ENCODE data around the gene ASCC3. TPM values are rescaled to one million over a fixed set of nuclear protein-coding genes. Genes with fewer than 3 reads are reported as not detected.

The ASCC3 gene
- total RNA-seq, 1 experiment from 2014 or later = 40.5 TPM

DNA sequence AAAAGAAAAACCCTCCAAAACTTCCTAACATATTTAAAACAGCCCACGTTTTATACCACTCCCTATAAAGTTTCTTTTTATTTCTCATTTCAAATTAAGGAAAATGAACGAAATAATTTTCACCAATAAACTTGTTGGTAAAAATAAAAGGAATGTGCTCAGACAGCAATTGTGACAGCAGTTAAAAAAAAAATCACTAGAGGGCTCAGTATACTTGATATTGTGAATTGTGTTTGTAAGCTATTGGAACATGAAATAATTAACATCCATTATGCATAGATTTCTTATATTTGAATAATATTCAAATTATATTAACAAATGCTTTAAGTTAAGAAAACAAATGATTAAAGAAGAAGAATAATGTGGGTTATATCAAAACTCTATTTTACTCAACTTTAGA lies 105.5 kb downstream of the ASCC3 start:
- no peaks in the 10 kb centered on the region; the same call in 1 of the 2 replicates for H3K79me2 ChIP-seq (ENCODE audit: insufficient read depth, low read length)
- H4K20me1 ChIP-seq (ENCODE audit: insufficient read depth) = no peaks in the 10 kb centered on the region
- BruUV-seq (replicated peaks) = no TSS peak
- no peak overlapping the region for H3K4me2 ChIP-seq (ENCODE audit: low read length)
- no peak for TF ChIP-seq CEBPB (IDR thresholded peaks at IDR 0.05; ENCODE audit: low read depth)
- no peak for TF ChIP-seq REST (IDR thresholded peaks at IDR 0.05; ENCODE audit: low read depth)
- TF ChIP-seq YY1 (IDR thresholded peaks at IDR 0.05; ENCODE audit: extremely low read depth, insufficient replicate concordance, low read depth, low read length) = no peak
- TF ChIP-seq RAD21 (IDR thresholded peaks at IDR 0.05; ENCODE audit: low read depth) = peak; percentile 39; the same call in 1 of the 2 replicates
- TF ChIP-seq CBX3 (IDR thresholded peaks at IDR 0.05; ENCODE audit: low read depth) = no peak
- no peak for TF ChIP-seq EZH2phosphoT487 (IDR thresholded peaks at IDR 0.05; ENCODE audit: borderline replicate concordance)
- peak in 1 of 3 experiments; percentile 10; a peak in 1 of 6 replicates for TF ChIP-seq CTCF (IDR thresholded peaks at IDR 0.05 in 2 of 3, conservative IDR thresholded peaks at IDR 0.05 in 1 of 3; ENCODE audit: borderline replicate concordance in 1 of 3, insufficient read depth in 1 of 3, low read depth in 2 of 3, low read length in 2 of 3)
- H3K27ac ChIP-seq (ENCODE audit: low read depth, low read length) = no peak overlapping the region
- ChIA-PET POLR2A (no interaction called here), RAD21 (ENCODE audit: low non-redundant PET in 1 of 2, low total read pairs in 2 of 2, uncharacterized antibody in 2 of 2, unreplicated experiment in 2 of 2) (no interaction called here), CTCF (no interaction called here)
- H2AFZ ChIP-seq (ENCODE audit: low read depth, low read length, poor library complexity, severe bottlenecking) = no peak overlapping the region
- intact Hi-C loops (cut with micrococcal nuclease) = no loop called here
- ATAC-seq = no peak
- no peaks in the 10 kb centered on the region for H3K9me3 ChIP-seq (ENCODE audit: control insufficient read depth in 1 of 2, insufficient read depth in 1 of 2, low read depth in 1 of 2, low read length in 2 of 2)
- no peak for DNase-seq (ENCODE audit: low read depth, low spot score)
- no peak overlapping the region for H3K4me3 ChIP-seq (replicated peaks in 1 of 2; ENCODE audit: low read depth in 1 of 2, low read length in 2 of 2)
- H3K4me1 ChIP-seq (ENCODE audit: control insufficient read depth in 1 of 2, insufficient read depth in 2 of 2, low read length in 2 of 2) = no peaks in the 10 kb centered on the region
- H3K9ac ChIP-seq (ENCODE audit: low read length) = no peak overlapping the region
- H3K36me3 ChIP-seq (ENCODE audit: control insufficient read depth in 1 of 2, insufficient read depth in 2 of 2, low read length in 2 of 2) = no peaks in the 10 kb centered on the region
- H3K9me2 ChIP-seq (ENCODE audit: insufficient read depth) = no peaks in the 10 kb centered on the region
- no peaks in the 10 kb centered on the region for H3K27me3 ChIP-seq (ENCODE audit: insufficient read depth, low read length)

Data from HCT116 (cell line).